K562 (cell line): ENCODE data around the gene COPA. TPM values are rescaled to one million over a fixed set of nuclear protein-coding genes. Genes with fewer than 3 reads are reported as not detected.
A peak's percentile ranks its signal among the peaks of the same experiment; 100 is the strongest.

ENCODE experiments used
- ATAC-seq: fragments of 200-7000 bp; cut with Tn5 transposase; 3 replicates; pipeline ENCODE4 v1.9.1; 2020; ENCODE audit warnings: moderate library complexity
- BruUV-seq: library from RNA; stranded (reverse); fragments of 400-500 nt; replicated peaks from 2 replicates; lab custom pipeline; 2021; lab: Mats Ljungman, UMichigan
- CTCF ChIA-PET: fragments of 300-600 bp; formaldehyde crosslinking; extraction: SDS; loops from one replicate; lab custom pipeline; 2021; ENCODE audit warnings: low intra/inter-chr PET ratio; lab: Yijun Ruan, JAX
- POLR2A ChIA-PET: fragments of 300-600, 350-650 bp; sonication (Branson Sonifier 250); formaldehyde crosslinking; extraction: SDS; loops from one replicate; lab custom pipeline; 2021; ENCODE audit warnings: antibody characterized with exemption, inconsistent platforms; lab: Yijun Ruan, JAX
- DNase-seq, 4 experiments: peaks; one replicate each; pipeline versions ENCODE4 v3.0.0 to v3.0.0-alpha.2; 2011 to 2018; ENCODE audit warnings: low spot score in 3 of 4, mixed read lengths in 3 of 4; ENCODE audit errors: extremely low read depth in 1 of 4
- FAIRE-seq: peaks from 2 replicates; lab custom pipeline; 2011; peaks lifted over from hg19 to GRCh38; lab: Jason Lieb, UNC
- H2AFZ ChIP-seq: 2 replicates; pipeline ENCODE4 v1.6.0; 2011; ENCODE audit warnings: low read depth, low read length, control low read depth, inconsistent platforms
- H3K27ac ChIP-seq: fragments of 200-600 bp; 3 replicates; pipeline ENCODE4 v1.8.0; 2011; ENCODE audit warnings: low read depth, mild to moderate bottlenecking, control low read depth, inconsistent platforms, low read length, moderate library complexity, mixed read lengths; ENCODE audit errors: extremely low read depth
- H3K27me3 ChIP-seq, 2 experiments: fragments of 300-600 bp in 1 of 2; 2 replicates in 1 of 2; 3 replicates in 1 of 2; pipeline versions ENCODE4 v1.6.0 to v1.8.0; 2011; ENCODE audit warnings: inconsistent platforms in 2 of 2, low read length in 2 of 2, mild to moderate bottlenecking in 1 of 2, mixed read lengths in 1 of 2, moderate library complexity in 1 of 2; ENCODE audit not compliant: control insufficient read depth in 2 of 2, insufficient read depth in 2 of 2
- H3K36me3 ChIP-seq: fragments of 300-600 bp; 3 replicates; pipeline ENCODE4 v1.8.0; 2011; ENCODE audit warnings: mild to moderate bottlenecking, low read length, inconsistent platforms; ENCODE audit not compliant: control insufficient read depth, insufficient read depth
- H3K4me1 ChIP-seq, 2 experiments: fragments of 200-600 bp in 1 of 2; replicated peaks in 1 of 2; 2 replicates in 1 of 2; 3 replicates in 1 of 2; pipeline versions ENCODE4 v1.5.1 to v1.8.0; 2011; ENCODE audit warnings: inconsistent platforms in 2 of 2, low read length in 2 of 2, mild to moderate bottlenecking in 1 of 2, mixed read lengths in 1 of 2, moderate library complexity in 1 of 2; ENCODE audit not compliant: control insufficient read depth in 2 of 2, insufficient read depth in 2 of 2
- H3K4me2 ChIP-seq: 2 replicates; pipeline ENCODE4 v1.6.1; 2011; ENCODE audit warnings: low read length, control low read depth, inconsistent platforms, mixed read lengths; ENCODE audit not compliant: insufficient read depth
- H3K4me3 ChIP-seq: fragments of 200-600 bp; sonication (generic), shearing (Covaris generic); 2 replicates; pipeline ENCODE4 v1.5.1; 2016; ENCODE audit warnings: control low read depth, inconsistent platforms
- H3K79me2 ChIP-seq: fragments of 200-600 bp; 3 replicates; pipeline ENCODE4 v1.8.0; 2011; ENCODE audit warnings: low read length, inconsistent platforms; ENCODE audit not compliant: control insufficient read depth, insufficient read depth
- H3K9ac ChIP-seq, 2 experiments: 2 replicates each; pipeline versions ENCODE4 v1.6.0 to v1.6.1; 2011; ENCODE audit warnings: low read depth in 2 of 2, low read length in 2 of 2, control low read depth in 1 of 2, inconsistent platforms in 1 of 2, mild to moderate bottlenecking in 1 of 2, mixed read lengths in 1 of 2; ENCODE audit not compliant: insufficient read depth in 1 of 2
- H3K9me1 ChIP-seq: one replicate; pipeline ENCODE4 v1.6.0; 2011; ENCODE audit warnings: inconsistent platforms, mild to moderate bottlenecking, low read length, moderate library complexity; ENCODE audit not compliant: control insufficient read depth, insufficient read depth
- H3K9me3 ChIP-seq: replicated peaks from 2 replicates; pipeline ENCODE4 v1.5.1; 2011; ENCODE audit warnings: low read depth, low read length, inconsistent platforms; ENCODE audit not compliant: control insufficient read depth, insufficient read depth
- H4K20me1 ChIP-seq: replicated peaks from 2 replicates; pipeline ENCODE4 v1.6.1; 2011; ENCODE audit warnings: low read length, inconsistent platforms, mixed read lengths; ENCODE audit not compliant: control insufficient read depth, insufficient read depth
- PRPF4 ChIP-seq: fragments of 200-400 bp; formaldehyde crosslinking; IDR thresholded peaks from one replicate; pipeline ENCODE4 v1.6.1; 2017; ENCODE audit warnings: low read length, low read depth, mild to moderate bottlenecking; ENCODE audit not compliant: insufficient read depth, poor library complexity, severe bottlenecking
- RAD21 ChIP-seq, 2 experiments: fragments of 250-450 bp in 1 of 2; fragments of 450-650 bp in 1 of 2; sonication (Bioruptor Pico) in 1 of 2; formaldehyde crosslinking in 1 of 2; IDR thresholded peaks in 1 of 2; conservative IDR thresholded peaks in 1 of 2; 2 replicates each; pipeline versions ENCODE4 v1.4.0 to v1.8.0; 2020 to 2022; ENCODE audit warnings: mild to moderate bottlenecking in 2 of 2, moderate library complexity in 1 of 2
- RFX5 ChIP-seq: IDR thresholded peaks from 2 replicates; pipeline ENCODE4 v1.6.1; 2011; ENCODE audit warnings: low read depth, mild to moderate bottlenecking, improper control_type of control experiment, low read length
- SMC3 ChIP-seq: conservative IDR thresholded peaks from 2 replicates; pipeline ENCODE4 v1.6.1; 2011; ENCODE audit warnings: low read depth, low read length, improper control_type of control experiment; ENCODE audit not compliant: insufficient read depth
- YBX1 ChIP-seq: fragments of 450-650 bp; IDR thresholded peaks from 2 replicates; pipeline ENCODE4 v1.7.1; 2016; ENCODE audit warnings: mild to moderate bottlenecking
- ZNF133 ChIP-seq: fragments of 250-450 bp; sonication (Bioruptor Pico); IDR thresholded peaks from 2 replicates; pipeline ENCODE4 v1.4.0; 2020; ENCODE audit warnings: mild to moderate bottlenecking
- ZNF23 ChIP-seq: fragments of 250-450 bp; sonication (Bioruptor Pico); IDR thresholded peaks from 2 replicates; pipeline ENCODE4 v1.4.0; 2020; ENCODE audit warnings: mild to moderate bottlenecking
- ZNF589 ChIP-seq: fragments of 200-800 bp; sonication (Bioruptor generic); IDR thresholded peaks from 2 replicates; pipeline ENCODE4 v1.6.1; 2016; ENCODE audit warnings: low read depth, missing genetic modification characterization, missing compliant biosample characterization
- ZNF644 ChIP-seq: fragments of 200-800 bp; sonication (Bioruptor generic); IDR thresholded peaks from 2 replicates; pipeline ENCODE4 v1.6.1; 2016; ENCODE audit warnings: low read depth, missing genetic modification characterization, missing compliant biosample characterization
- WGBS: fragments of 100-300 bp; shearing (Covaris generic); methylation state at CpG from one replicate; pipeline ENCODE4 v1.1.6; 2016; ENCODE audit warnings: low coverage, mixed read lengths; ENCODE audit not compliant: insufficient coverage; ENCODE audit errors: missing lambda C conversion rate; 5-methylcytosine and 5-hydroxymethylcytosine counted together
- in situ Hi-C: fragments of 300-500 bp; cut with MboI; formaldehyde crosslinking; loops from 4 replicates; pipeline ENCODE4 v1.15.0; 2018; ENCODE audit warnings: inconsistent platforms, mixed read lengths
- intact Hi-C: fragments of 100-400 bp; cut with micrococcal nuclease; formaldehyde crosslinking; loops from 2 replicates; pipeline ENCODE4 v1.14.2; 2022
- polyA plus RNA-seq, 8 experiments: library from polyadenylated mRNA; depleted of rRNA in 4 of 8; stranded (reverse) in 5 of 8; unstranded in 3 of 8; fragments of >200 nt; fragmentation: Nextera tagmentation in 2 of 8; fragmentation: Illumina TruSeq in 1 of 8; extraction: Ambion mirVana in 2 of 8; extraction: Trizol in 1 of 8; gene quantifications; 2 replicates each; pipeline versions ENCODE4 v1.2.1 to v1.2.3, GENCODE V29; 2011 to 2014; ENCODE audit warnings: inconsistent platforms in 1 of 8, missing spikeins in 1 of 8
- total RNA-seq, 7 experiments: library from RNA; depleted of rRNA in 6 of 7; stranded (reverse); fragments of >200 nt in 6 of 7; fragmentation: Illumina TruSeq in 2 of 7; extraction: Trizol in 2 of 7; gene quantifications; 2 replicates each; pipeline versions ENCODE4 v1.2.1 to v1.2.3, GENCODE V29; 2011 to 2021; ENCODE audit warnings: low replicate concordance in 1 of 7
- TF ChIP-seq, protein P1 (sequence below), 2 experiments: fragments of 450-650 bp; formaldehyde crosslinking in 1 of 2; IDR thresholded peaks; 2 replicates each; pipeline versions ENCODE4 v1.4.0 to v1.6.1; 2014 to 2020; ENCODE audit warnings: mild to moderate bottlenecking in 2 of 2, borderline replicate concordance in 1 of 2, low read depth in 1 of 2
- TF ChIP-seq, protein P2 (sequence below): sonication (generic); formaldehyde crosslinking; IDR thresholded peaks from 2 replicates; pipeline ENCODE4 v1.8.1; 2023; ENCODE audit warnings: mild to moderate bottlenecking, missing genetic modification reagents

The COPA gene
- total and polyA plus RNA-seq, 9 of the 15 experiments (the other 6 are each of a cell fraction or from before 2014, with no cell fraction given) = 49.8 to 222 (median 110) TPM

DNA sequence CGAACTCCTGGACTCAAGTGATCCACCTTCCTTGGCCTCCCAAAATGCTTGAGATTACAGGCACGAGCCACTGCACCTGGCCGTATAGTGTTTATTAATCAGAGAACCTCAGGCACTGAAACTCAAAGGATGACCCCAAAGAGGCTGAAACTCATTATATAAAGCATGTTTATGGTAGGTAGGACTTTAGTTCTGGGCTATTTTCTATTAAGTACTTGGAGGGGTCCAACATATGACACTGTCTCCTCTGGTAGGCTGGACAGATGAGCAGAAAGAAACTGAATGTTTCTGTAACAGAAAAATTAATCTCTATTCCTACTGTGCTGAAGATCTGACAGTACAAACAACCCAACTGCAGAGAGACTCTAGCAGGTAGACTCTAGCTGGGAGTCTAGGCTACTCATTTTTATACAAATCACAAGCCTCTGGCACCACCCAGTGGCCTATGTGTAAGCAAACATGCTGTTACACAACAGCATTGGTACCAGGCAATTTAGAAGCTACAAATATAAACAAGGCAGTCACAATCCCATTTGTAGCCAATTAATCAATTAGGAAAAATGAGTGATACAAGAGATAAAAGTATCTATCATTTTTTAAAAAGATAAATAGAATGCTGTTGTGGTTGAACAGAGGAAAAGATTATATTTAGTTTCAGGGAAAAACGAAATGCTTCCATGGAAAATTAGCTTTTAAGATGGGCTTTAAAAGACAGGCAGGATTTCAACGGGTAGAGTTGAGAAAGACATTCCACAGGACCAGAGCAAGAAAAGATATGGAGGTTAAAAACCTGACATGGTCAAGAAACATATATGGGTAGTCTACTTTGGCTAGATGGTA is 91.1 kb downstream of the COPA start:
- CTCF ChIA-PET = interaction anchor here (0.7 to 2.1 kb wide), 6 partner anchors 56 to 166 kb away, joined by 3 to 11 read pairs (median 4); partner anchors contain the start of gene IGSF8
- Histone ChIP-seq H3K4me3 (no peak overlapping the region), H3K79me2 (peaks cover 50% of the 10 kb centered on the region), H4K20me1 (no peaks in the 10 kb centered on the region), H3K27ac (no peak overlapping the region), H3K36me3 (peaks cover 31% of the 10 kb centered on the region), H3K4me2 (no peak overlapping the region), H3K9me1 (no peaks in the 10 kb centered on the region), H3K9ac (no peak overlapping the region), H3K27me3 (no peaks in the 10 kb centered on the region), H3K4me1 (no peaks in the 10 kb centered on the region; a peak in 1 of 5 replicates), H3K9me3 (no peaks in the 10 kb centered on the region), H2AFZ (no peak overlapping the region)
- ATAC-seq = peak; percentile 96
- no peak for FAIRE-seq
- POLR2A ChIA-PET = interaction anchor here (0.6 to 4.3 kb wide), 9 partner anchors 8 to 155 kb away, joined by 3 to 31 read pairs (median 3); partner anchors contain the start of gene DCAF8
- intact Hi-C loops = loop anchor here (1.0 kb wide), 2 partner anchors 59 to 151 kb away; no protein-coding TSS in a partner anchor
- peak; percentile 57 to 72 (median 65) for DNase-seq
- in situ Hi-C loops = no loop called here
- no TSS peak for BruUV-seq
- 82% methylated on average over 5 of the region's 5 CpGs for WGBS
- TF ChIP-seq RFX5 = peak; percentile 51; the same call in 1 of the 2 replicates
- TF ChIP-seq RAD21 (CRISPR knock-in tag; conservative IDR thresholded peaks at IDR 0.05 in 1 of 2, IDR thresholded peaks at IDR 0.05 in 1 of 2) = peak; percentile 78 to 80
- TF ChIP-seq ZNF133 (CRISPR knock-in tag) = no peak
- TF ChIP-seq, protein P1, sequence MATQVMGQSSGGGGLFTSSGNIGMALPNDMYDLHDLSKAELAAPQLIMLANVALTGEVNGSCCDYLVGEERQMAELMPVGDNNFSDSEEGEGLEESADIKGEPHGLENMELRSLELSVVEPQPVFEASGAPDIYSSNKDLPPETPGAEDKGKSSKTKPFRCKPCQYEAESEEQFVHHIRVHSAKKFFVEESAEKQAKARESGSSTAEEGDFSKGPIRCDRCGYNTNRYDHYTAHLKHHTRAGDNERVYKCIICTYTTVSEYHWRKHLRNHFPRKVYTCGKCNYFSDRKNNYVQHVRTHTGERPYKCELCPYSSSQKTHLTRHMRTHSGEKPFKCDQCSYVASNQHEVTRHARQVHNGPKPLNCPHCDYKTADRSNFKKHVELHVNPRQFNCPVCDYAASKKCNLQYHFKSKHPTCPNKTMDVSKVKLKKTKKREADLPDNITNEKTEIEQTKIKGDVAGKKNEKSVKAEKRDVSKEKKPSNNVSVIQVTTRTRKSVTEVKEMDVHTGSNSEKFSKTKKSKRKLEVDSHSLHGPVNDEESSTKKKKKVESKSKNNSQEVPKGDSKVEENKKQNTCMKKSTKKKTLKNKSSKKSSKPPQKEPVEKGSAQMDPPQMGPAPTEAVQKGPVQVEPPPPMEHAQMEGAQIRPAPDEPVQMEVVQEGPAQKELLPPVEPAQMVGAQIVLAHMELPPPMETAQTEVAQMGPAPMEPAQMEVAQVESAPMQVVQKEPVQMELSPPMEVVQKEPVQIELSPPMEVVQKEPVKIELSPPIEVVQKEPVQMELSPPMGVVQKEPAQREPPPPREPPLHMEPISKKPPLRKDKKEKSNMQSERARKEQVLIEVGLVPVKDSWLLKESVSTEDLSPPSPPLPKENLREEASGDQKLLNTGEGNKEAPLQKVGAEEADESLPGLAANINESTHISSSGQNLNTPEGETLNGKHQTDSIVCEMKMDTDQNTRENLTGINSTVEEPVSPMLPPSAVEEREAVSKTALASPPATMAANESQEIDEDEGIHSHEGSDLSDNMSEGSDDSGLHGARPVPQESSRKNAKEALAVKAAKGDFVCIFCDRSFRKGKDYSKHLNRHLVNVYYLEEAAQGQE (IDR thresholded peaks at IDR 0.05; ENCODE audit: borderline replicate concordance) = peak; percentile 63; the same call in 1 of the 2 replicates
- TF ChIP-seq, protein P1 (CRISPR knock-in tag; IDR thresholded peaks at IDR 0.05; ENCODE audit: low read depth) = no peak
- TF ChIP-seq ZNF589 (CRISPR knock-in tag) = no peak
- TF ChIP-seq SMC3 = peak; percentile 51
- no peak for TF ChIP-seq YBX1
- no peak for TF ChIP-seq PRPF4
- TF ChIP-seq ZNF644 (tag) = no peak
- TF ChIP-seq, protein P2, sequence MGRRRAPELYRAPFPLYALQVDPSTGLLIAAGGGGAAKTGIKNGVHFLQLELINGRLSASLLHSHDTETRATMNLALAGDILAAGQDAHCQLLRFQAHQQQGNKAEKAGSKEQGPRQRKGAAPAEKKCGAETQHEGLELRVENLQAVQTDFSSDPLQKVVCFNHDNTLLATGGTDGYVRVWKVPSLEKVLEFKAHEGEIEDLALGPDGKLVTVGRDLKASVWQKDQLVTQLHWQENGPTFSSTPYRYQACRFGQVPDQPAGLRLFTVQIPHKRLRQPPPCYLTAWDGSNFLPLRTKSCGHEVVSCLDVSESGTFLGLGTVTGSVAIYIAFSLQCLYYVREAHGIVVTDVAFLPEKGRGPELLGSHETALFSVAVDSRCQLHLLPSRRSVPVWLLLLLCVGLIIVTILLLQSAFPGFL (CRISPR knock-in tag) = no peak
- TF ChIP-seq ZNF23 (CRISPR knock-in tag) = no peak
